Measurements from ENCODE around the gene RAB5B.
A peak's percentile ranks its signal among the peaks of the same experiment; 100 is the strongest.
"Not testable (repeated sequence)": the region's sequence is repeated elsewhere in the genome, so short reads cannot be mapped to it uniquely, and the experiment has no call there.

Gene RAB5B

GRCh38 chr12:55940065-55940732 lies 33.7 kb upstream of the RAB5B start:
- peak; percentile 88 for DNase-seq (ENCODE audit: low spot score)

- no peak for DNase-seq (ENCODE audit: low spot score)
These were observed 31.8 kb upstream of the RAB5B start for GRCh38 chr12:55942055-55942454.

- DNase-seq (ENCODE audit: low spot score) = no peak
These were observed 31.2 kb upstream of the RAB5B start for GRCh38 chr12:55942577-55943136.

GRCh38 chr12:55946553-55946952 lies 27.3 kb upstream of the RAB5B start:
- no peak for DNase-seq (ENCODE audit: low spot score)

GRCh38 chr12:55955344-55955743 lies 18.5 kb upstream of the RAB5B start:
- no peak for DNase-seq (ENCODE audit: low spot score)

GRCh38 chr12:55955800-55956508 lies 17.9 kb upstream of the RAB5B start:
- peak; percentile 69 for DNase-seq (ENCODE audit: low spot score)

- DNase-seq (ENCODE audit: low spot score) = no peak
These were observed 16.6 kb upstream of the RAB5B start for GRCh38 chr12:55957106-55957859.

GRCh38 chr12:55963760-55964159 lies 10.1 kb upstream of the RAB5B start:
- DNase-seq (ENCODE audit: low spot score) = no peak

- DNase-seq (ENCODE audit: low spot score) = no peak
These were observed 8.6 kb upstream of the RAB5B start for GRCh38 chr12:55965240-55965639.

- no peak for DNase-seq (ENCODE audit: low spot score)
These were observed 7.9 kb upstream of the RAB5B start, which contains the start of gene PMEL for GRCh38 chr12:55965941-55966407. Gene PMEL (minus strand): TSS chr12:55966042. CDS start chr12:55966011, 31 bp downstream.

GRCh38 chr12:55966408-55967281 lies 7.2 kb upstream of the RAB5B start, which contains the start of gene CDK2:
Gene CDK2 (plus strand): TSS chr12:55966830. CDS start chr12:55967009, 179 bp downstream.
- DNase-seq (ENCODE audit: low spot score) = peak; percentile 83

GRCh38 chr12:55969356-55969755 lies 4.5 kb upstream of the RAB5B start:
- DNase-seq (ENCODE audit: low spot score) = no peak

- DNase-seq (ENCODE audit: low spot score) = no peak
These were observed 3.1 kb upstream of the RAB5B start for GRCh38 chr12:55970775-55971174.

GRCh38 chr12:55972042-55972441 lies 1.8 kb upstream of the RAB5B start:
- no peak for DNase-seq (ENCODE audit: low spot score)

- DNase-seq (ENCODE audit: low spot score) = no peak
These were observed 1.4 kb upstream of the RAB5B start for GRCh38 chr12:55972456-55972855.

- DNase-seq (ENCODE audit: low spot score) = no peak
These were observed 823 bp upstream of the RAB5B start for GRCh38 chr12:55972911-55973598.

- DNase-seq (ENCODE audit: low spot score) = peak; percentile 67
These were observed 441 bp downstream of the RAB5B start for GRCh38 chr12:55974308-55974730.

- DNase-seq (ENCODE audit: low spot score) = no peak
These were observed 4.5 kb downstream of the RAB5B start for GRCh38 chr12:55978393-55978792.

GRCh38 chr12:55979069-55979468 lies 5.2 kb downstream of the RAB5B start:
- no peak for DNase-seq (ENCODE audit: low spot score)

- not testable (repeated sequence) for DNase-seq (ENCODE audit: low spot score)
These were observed 8.0 kb downstream of the RAB5B start for GRCh38 chr12:55981882-55982281.
